GM23338 (cell line): Measurements from ENCODE around the gene PPHLN1. TPM values are rescaled to one million over a fixed set of nuclear protein-coding genes. Genes with fewer than 3 reads are reported as not detected.

Source experiments
- ATAC-seq: fragments of 200-7000 bp; cut with Tn5 transposase; 3 replicates; pipeline ENCODE4 v1.9.1; 2020
- DNase-seq: peaks from one replicate; pipeline ENCODE4 v3.0.0-alpha.2; 2015; ENCODE audit warnings: low spot score
- H2AFZ ChIP-seq: fragments of 200-600 bp; sonication (generic); 2 replicates; pipeline ENCODE4 v1.8.0; 2016; ENCODE audit warnings: antibody characterized with exemption, mild to moderate bottlenecking, moderate library complexity
- H3F3A ChIP-seq: fragments of 200-600 bp; sonication (generic); replicated peaks from 2 replicates; pipeline ENCODE4 v1.8.0; 2017; ENCODE audit warnings: antibody characterized with exemption, mixed run types, low read depth
- H3K27ac ChIP-seq: fragments of 200-600 bp; sonication (generic); 2 replicates; pipeline ENCODE4 v1.6.1; 2016; ENCODE audit warnings: low read depth
- H3K27me3 ChIP-seq: fragments of 200-600 bp; sonication (generic); 2 replicates; pipeline ENCODE4 v1.8.0; 2016; ENCODE audit warnings: mild to moderate bottlenecking, mixed run types, moderate library complexity; ENCODE audit not compliant: insufficient read depth
- H3K36me3 ChIP-seq: fragments of 200-600 bp; sonication (generic); 2 replicates; pipeline ENCODE4 v1.8.0; 2016; ENCODE audit warnings: mild to moderate bottlenecking; ENCODE audit not compliant: insufficient read depth
- H3K4me1 ChIP-seq: fragments of 200-600 bp; sonication (generic); 2 replicates; pipeline ENCODE4 v1.8.0; 2016; ENCODE audit warnings: mild to moderate bottlenecking, moderate library complexity; ENCODE audit not compliant: insufficient read depth
- H3K4me2 ChIP-seq: fragments of 200-600 bp; sonication (generic); 2 replicates; pipeline ENCODE4 v1.7.1; 2017; ENCODE audit warnings: mixed run types
- H3K4me3 ChIP-seq: fragments of 200-600 bp; sonication (generic); 2 replicates; pipeline ENCODE4 v1.6.1; 2016; ENCODE audit warnings: mixed run types
- H3K79me2 ChIP-seq: fragments of 200-600 bp; sonication (generic); replicated peaks from 2 replicates; pipeline ENCODE4 v1.8.0; 2017; ENCODE audit warnings: mild to moderate bottlenecking; ENCODE audit not compliant: insufficient read depth
- H3K9me2 ChIP-seq: fragments of 200-600 bp; sonication (generic); 2 replicates; pipeline ENCODE4 v1.8.0; 2017; ENCODE audit not compliant: insufficient read depth
- H4K20me1 ChIP-seq: fragments of 200-600 bp; sonication (generic); replicated peaks from 2 replicates; pipeline ENCODE4 v1.8.0; 2017; ENCODE audit warnings: mild to moderate bottlenecking; ENCODE audit not compliant: insufficient read depth
- H3K27ac Mint-ChIP-seq: 2 replicates; pipeline ENCODE4 v1.8.0; 2020; ENCODE audit warnings: inconsistent platforms, mild to moderate bottlenecking, moderate library complexity, mixed read lengths
- H3K27me3 Mint-ChIP-seq: 3 replicates; pipeline ENCODE4 v1.8.0; 2022; ENCODE audit warnings: low read depth, mild to moderate bottlenecking, moderate library complexity, mixed read lengths, inconsistent platforms; ENCODE audit not compliant: insufficient read depth, poor library complexity
- H3K36me3 Mint-ChIP-seq: 3 replicates; pipeline ENCODE4 v1.8.0; 2021; ENCODE audit warnings: low read depth, mild to moderate bottlenecking, inconsistent platforms, moderate library complexity, mixed read lengths
- H3K4me1 Mint-ChIP-seq: 3 replicates; pipeline ENCODE4 v1.8.0; 2020; ENCODE audit warnings: mild to moderate bottlenecking, inconsistent platforms, mixed read lengths
- H3K4me3 Mint-ChIP-seq: 3 replicates; pipeline ENCODE4 v1.8.0; 2021; ENCODE audit warnings: moderate library complexity, mild to moderate bottlenecking, inconsistent platforms, mixed read lengths
- H3K9me3 Mint-ChIP-seq: 3 replicates; pipeline ENCODE4 v1.8.0; 2020; ENCODE audit warnings: moderate library complexity, mild to moderate bottlenecking, inconsistent platforms, mixed read lengths
- CREB1 ChIP-seq: fragments of 250-450 bp; sonication (Bioruptor Pico); IDR thresholded peaks from 2 replicates; pipeline ENCODE4 v1.5.0; 2020; ENCODE audit warnings: low read depth, mild to moderate bottlenecking, moderate library complexity
- EZH2 ChIP-seq: fragments of 200-600 bp; sonication (generic); IDR thresholded peaks from one replicate; pipeline ENCODE4 v1.8.0; 2017; ENCODE audit warnings: antibody characterized with exemption, mild to moderate bottlenecking, low read depth; ENCODE audit not compliant: unreplicated experiment
- STAT1 ChIP-seq: IDR thresholded peaks from one replicate; pipeline ENCODE4 v1.6.1; 2016; ENCODE audit warnings: antibody characterized with exemption; ENCODE audit not compliant: unreplicated experiment
- ZNF114 ChIP-seq: fragments of 250-450 bp; sonication (Bioruptor Pico); IDR thresholded peaks from 2 replicates; pipeline ENCODE4 v1.5.0; 2020; ENCODE audit warnings: mild to moderate bottlenecking, moderate library complexity
- polyA plus RNA-seq: library from polyadenylated mRNA; unstranded; fragments of >200 nt; fragmentation: Nextera tagmentation; extraction: Ambion mirVana; gene quantifications from 2 replicates; pipeline ENCODE4 v1.2.1, GENCODE V29; 2016
- total RNA-seq: library from RNA; depleted of rRNA; stranded (reverse); fragments of >200 nt; shearing (Covaris generic); gene quantifications from 2 replicates; pipeline ENCODE4 v1.2.3, GENCODE V29; 2014
- TF ChIP-seq, protein P1 (sequence below): fragments of 250-450 bp; sonication (Bioruptor Pico); IDR thresholded peaks from 2 replicates; pipeline ENCODE4 v1.5.0; 2020; ENCODE audit warnings: mild to moderate bottlenecking, moderate library complexity
- TF ChIP-seq, protein P2 (sequence below), 2 experiments: fragments of 200-600 bp in 1 of 2; sonication (generic) in 1 of 2; conservative IDR thresholded peaks; 2 replicates each; pipeline versions ENCODE4 v1.5.1 to v1.6.1; 2016 to 2017; ENCODE audit warnings: antibody characterized with exemption in 2 of 2, low read depth in 2 of 2, mild to moderate bottlenecking in 2 of 2, moderate library complexity in 1 of 2
- TF ChIP-seq, protein P3 (sequence below): IDR thresholded peaks from one replicate; pipeline ENCODE4 v1.6.1; 2018; ENCODE audit warnings: antibody characterized with exemption; ENCODE audit not compliant: unreplicated experiment

PPHLN1 gene
- total and polyA plus RNA-seq, 2 experiments from 2014 or later, result 93.0 to 103 TPM

- TF ChIP-seq, protein P1, sequence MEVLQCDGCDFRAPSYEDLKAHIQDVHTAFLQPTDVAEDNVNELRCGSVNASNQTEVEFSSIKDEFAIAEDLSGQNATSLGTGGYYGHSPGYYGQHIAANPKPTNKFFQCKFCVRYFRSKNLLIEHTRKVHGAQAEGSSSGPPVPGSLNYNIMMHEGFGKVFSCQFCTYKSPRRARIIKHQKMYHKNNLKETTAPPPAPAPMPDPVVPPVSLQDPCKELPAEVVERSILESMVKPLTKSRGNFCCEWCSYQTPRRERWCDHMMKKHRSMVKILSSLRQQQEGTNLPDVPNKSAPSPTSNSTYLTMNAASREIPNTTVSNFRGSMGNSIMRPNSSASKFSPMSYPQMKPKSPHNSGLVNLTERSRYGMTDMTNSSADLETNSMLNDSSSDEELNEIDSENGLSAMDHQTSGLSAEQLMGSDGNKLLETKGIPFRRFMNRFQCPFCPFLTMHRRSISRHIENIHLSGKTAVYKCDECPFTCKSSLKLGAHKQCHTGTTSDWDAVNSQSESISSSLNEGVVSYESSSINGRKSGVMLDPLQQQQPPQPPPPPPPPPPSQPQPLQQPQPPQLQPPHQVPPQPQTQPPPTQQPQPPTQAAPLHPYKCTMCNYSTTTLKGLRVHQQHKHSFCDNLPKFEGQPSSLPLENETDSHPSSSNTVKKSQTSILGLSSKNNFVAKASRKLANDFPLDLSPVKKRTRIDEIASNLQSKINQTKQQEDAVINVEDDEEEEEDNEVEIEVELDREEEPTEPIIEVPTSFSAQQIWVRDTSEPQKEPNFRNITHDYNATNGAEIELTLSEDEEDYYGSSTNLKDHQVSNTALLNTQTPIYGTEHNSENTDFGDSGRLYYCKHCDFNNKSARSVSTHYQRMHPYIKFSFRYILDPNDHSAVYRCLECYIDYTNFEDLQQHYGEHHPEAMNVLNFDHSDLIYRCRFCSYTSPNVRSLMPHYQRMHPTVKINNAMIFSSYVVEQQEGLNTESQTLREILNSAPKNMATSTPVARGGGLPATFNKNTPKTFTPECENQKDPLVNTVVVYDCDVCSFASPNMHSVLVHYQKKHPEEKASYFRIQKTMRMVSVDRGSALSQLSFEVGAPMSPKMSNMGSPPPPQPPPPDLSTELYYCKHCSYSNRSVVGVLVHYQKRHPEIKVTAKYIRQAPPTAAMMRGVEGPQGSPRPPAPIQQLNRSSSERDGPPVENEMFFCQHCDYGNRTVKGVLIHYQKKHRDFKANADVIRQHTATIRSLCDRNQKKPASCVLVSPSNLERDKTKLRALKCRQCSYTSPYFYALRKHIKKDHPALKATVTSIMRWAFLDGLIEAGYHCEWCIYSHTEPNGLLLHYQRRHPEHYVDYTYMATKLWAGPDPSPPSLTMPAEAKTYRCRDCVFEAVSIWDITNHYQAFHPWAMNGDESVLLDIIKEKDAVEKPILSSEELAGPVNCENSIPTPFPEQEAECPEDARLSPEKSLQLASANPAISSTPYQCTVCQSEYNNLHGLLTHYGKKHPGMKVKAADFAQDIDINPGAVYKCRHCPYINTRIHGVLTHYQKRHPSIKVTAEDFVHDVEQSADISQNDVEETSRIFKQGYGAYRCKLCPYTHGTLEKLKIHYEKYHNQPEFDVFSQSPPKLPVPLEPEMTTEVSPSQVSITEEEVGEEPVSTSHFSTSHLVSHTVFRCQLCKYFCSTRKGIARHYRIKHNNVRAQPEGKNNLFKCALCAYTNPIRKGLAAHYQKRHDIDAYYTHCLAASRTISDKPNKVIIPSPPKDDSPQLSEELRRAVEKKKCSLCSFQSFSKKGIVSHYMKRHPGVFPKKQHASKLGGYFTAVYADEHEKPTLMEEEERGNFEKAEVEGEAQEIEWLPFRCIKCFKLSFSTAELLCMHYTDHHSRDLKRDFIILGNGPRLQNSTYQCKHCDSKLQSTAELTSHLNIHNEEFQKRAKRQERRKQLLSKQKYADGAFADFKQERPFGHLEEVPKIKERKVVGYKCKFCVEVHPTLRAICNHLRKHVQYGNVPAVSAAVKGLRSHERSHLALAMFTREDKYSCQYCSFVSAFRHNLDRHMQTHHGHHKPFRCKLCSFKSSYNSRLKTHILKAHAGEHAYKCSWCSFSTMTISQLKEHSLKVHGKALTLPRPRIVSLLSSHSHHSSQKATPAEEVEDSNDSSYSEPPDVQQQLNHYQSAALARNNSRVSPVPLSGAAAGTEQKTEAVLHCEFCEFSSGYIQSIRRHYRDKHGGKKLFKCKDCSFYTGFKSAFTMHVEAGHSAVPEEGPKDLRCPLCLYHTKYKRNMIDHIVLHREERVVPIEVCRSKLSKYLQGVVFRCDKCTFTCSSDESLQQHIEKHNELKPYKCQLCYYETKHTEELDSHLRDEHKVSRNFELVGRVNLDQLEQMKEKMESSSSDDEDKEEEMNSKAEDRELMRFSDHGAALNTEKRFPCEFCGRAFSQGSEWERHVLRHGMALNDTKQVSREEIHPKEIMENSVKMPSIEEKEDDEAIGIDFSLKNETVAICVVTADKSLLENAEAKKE (CRISPR knock-in tag), result no peak
- no peak for TF ChIP-seq STAT1
- no peak for TF ChIP-seq CREB1 (CRISPR knock-in tag)
- no peak for TF ChIP-seq EZH2
- no peak for TF ChIP-seq ZNF114 (CRISPR knock-in tag)
Measured at GRCh38 chr12:42486407-42486806, 160.4 kb downstream of the PPHLN1 start (continued).

GRCh38 chr12:42490261-42490842 lies 164.4 kb downstream of the PPHLN1 start:
- peaks cover 16% of the 10 kb centered on the region for H3K27me3 Mint-ChIP-seq
- no peak overlapping the region for H3K4me3 Mint-ChIP-seq
- DNase-seq (no peak), ATAC-seq (no peak)
- Histone ChIP-seq H3K79me2 (no peaks in the 10 kb centered on the region), H3K27me3 (peaks cover 38% of the 10 kb centered on the region), H3K36me3 (no peaks in the 10 kb centered on the region), H3K4me1 (peaks cover 25% of the 10 kb centered on the region), H3K27ac (no peak overlapping the region), H4K20me1 (no peaks in the 10 kb centered on the region), H2AFZ (no peak overlapping the region), H3F3A (0 out of 2 replicates have a peak, but pooled peaks cover 5% of the 10 kb centered on the region), H3K9me2 (no peaks in the 10 kb centered on the region), H3K4me3 (no peak overlapping the region), H3K4me2 (no peak overlapping the region)
- H3K4me1 Mint-ChIP-seq, result peaks cover 35% of the 10 kb centered on the region
- no peaks in the 10 kb centered on the region; the same call in 2 of the 3 replicates for H3K36me3 Mint-ChIP-seq
- H3K9me3 Mint-ChIP-seq, result no peaks in the 10 kb centered on the region
- H3K27ac Mint-ChIP-seq, result no peak overlapping the region
- TF ChIP-seq, protein P2, sequence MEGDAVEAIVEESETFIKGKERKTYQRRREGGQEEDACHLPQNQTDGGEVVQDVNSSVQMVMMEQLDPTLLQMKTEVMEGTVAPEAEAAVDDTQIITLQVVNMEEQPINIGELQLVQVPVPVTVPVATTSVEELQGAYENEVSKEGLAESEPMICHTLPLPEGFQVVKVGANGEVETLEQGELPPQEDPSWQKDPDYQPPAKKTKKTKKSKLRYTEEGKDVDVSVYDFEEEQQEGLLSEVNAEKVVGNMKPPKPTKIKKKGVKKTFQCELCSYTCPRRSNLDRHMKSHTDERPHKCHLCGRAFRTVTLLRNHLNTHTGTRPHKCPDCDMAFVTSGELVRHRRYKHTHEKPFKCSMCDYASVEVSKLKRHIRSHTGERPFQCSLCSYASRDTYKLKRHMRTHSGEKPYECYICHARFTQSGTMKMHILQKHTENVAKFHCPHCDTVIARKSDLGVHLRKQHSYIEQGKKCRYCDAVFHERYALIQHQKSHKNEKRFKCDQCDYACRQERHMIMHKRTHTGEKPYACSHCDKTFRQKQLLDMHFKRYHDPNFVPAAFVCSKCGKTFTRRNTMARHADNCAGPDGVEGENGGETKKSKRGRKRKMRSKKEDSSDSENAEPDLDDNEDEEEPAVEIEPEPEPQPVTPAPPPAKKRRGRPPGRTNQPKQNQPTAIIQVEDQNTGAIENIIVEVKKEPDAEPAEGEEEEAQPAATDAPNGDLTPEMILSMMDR (conservative IDR thresholded peaks at IDR 0.05; ENCODE audit: low read depth in 2 of 2), result no peak
- TF ChIP-seq, protein P3, sequence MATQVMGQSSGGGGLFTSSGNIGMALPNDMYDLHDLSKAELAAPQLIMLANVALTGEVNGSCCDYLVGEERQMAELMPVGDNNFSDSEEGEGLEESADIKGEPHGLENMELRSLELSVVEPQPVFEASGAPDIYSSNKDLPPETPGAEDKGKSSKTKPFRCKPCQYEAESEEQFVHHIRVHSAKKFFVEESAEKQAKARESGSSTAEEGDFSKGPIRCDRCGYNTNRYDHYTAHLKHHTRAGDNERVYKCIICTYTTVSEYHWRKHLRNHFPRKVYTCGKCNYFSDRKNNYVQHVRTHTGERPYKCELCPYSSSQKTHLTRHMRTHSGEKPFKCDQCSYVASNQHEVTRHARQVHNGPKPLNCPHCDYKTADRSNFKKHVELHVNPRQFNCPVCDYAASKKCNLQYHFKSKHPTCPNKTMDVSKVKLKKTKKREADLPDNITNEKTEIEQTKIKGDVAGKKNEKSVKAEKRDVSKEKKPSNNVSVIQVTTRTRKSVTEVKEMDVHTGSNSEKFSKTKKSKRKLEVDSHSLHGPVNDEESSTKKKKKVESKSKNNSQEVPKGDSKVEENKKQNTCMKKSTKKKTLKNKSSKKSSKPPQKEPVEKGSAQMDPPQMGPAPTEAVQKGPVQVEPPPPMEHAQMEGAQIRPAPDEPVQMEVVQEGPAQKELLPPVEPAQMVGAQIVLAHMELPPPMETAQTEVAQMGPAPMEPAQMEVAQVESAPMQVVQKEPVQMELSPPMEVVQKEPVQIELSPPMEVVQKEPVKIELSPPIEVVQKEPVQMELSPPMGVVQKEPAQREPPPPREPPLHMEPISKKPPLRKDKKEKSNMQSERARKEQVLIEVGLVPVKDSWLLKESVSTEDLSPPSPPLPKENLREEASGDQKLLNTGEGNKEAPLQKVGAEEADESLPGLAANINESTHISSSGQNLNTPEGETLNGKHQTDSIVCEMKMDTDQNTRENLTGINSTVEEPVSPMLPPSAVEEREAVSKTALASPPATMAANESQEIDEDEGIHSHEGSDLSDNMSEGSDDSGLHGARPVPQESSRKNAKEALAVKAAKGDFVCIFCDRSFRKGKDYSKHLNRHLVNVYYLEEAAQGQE, result no peak
